CD4-positive, CD25-positive, alpha-beta regulatory T cell (primary cell): Measurements from ENCODE around the gene MB21D2. TPM values are rescaled to one million over a fixed set of nuclear protein-coding genes. Genes with fewer than 3 reads are reported as not detected.
"Not testable (repeated sequence)": the region's sequence is repeated elsewhere in the genome, so short reads cannot be mapped to it uniquely, and the experiment has no call there.

Experiments
- ATAC-seq, 2 donors: fragments of 150-1000 bp; cut with Tn5 transposase; one replicate each; pipeline ENCODE4 v1.10.0; 2021; ENCODE audit warnings: low read depth in 2 of 2, moderate number of reproducible peaks in 2 of 2, moderate library complexity in 1 of 2
- DNase-seq, 3 donors: peaks; one replicate each; pipeline versions ENCODE4 v3.0.0 to v3.0.0-alpha.2; 2012 to 2022; ENCODE audit warnings: mixed read lengths in 1 of 3
- H3K27ac ChIP-seq: one replicate; pipeline ENCODE4 v1.7.0; 2013; ENCODE audit warnings: mild to moderate bottlenecking, low read length; ENCODE audit not compliant: insufficient read depth, poor library complexity, severe bottlenecking
- H3K27me3 ChIP-seq: one replicate; pipeline ENCODE4 v1.7.0; 2013; ENCODE audit warnings: low read length; ENCODE audit not compliant: control insufficient read depth, insufficient read depth
- H3K36me3 ChIP-seq: one replicate; pipeline ENCODE4 v1.7.0; 2013; ENCODE audit warnings: mild to moderate bottlenecking, low read length, moderate library complexity; ENCODE audit not compliant: control insufficient read depth, insufficient read depth
- H3K4me1 ChIP-seq: 2 replicates; pipeline ENCODE4 v1.7.0; 2013; ENCODE audit warnings: mild to moderate bottlenecking, low read length; ENCODE audit not compliant: insufficient read depth, control insufficient read depth, poor library complexity, severe bottlenecking
- H3K4me3 ChIP-seq: one replicate; pipeline ENCODE4 v1.7.0; 2013; ENCODE audit warnings: low read depth, mild to moderate bottlenecking, low read length, moderate library complexity
- H3K9me3 ChIP-seq, 2 experiments: 1 replicate in 1 of 2; 2 replicates in 1 of 2; pipeline ENCODE4 v1.7.0; 2013; ENCODE audit warnings: low read length in 2 of 2, mild to moderate bottlenecking in 1 of 2, moderate library complexity in 1 of 2; ENCODE audit not compliant: control insufficient read depth in 2 of 2
- H3K27ac Mint-ChIP-seq, 3 donors: one replicate each; pipeline ENCODE4 v1.8.0; 2020 to 2022; ENCODE audit warnings: mild to moderate bottlenecking in 3 of 3, mixed read lengths in 3 of 3, moderate library complexity in 2 of 3
- H3K27me3 Mint-ChIP-seq: one replicate; pipeline ENCODE4 v1.8.0; 2022; ENCODE audit warnings: mild to moderate bottlenecking, mixed read lengths
- H3K36me3 Mint-ChIP-seq: one replicate; pipeline ENCODE4 v1.8.0; 2020; ENCODE audit warnings: mixed read lengths
- H3K4me1 Mint-ChIP-seq, 4 donors: one replicate each; pipeline ENCODE4 v1.8.0; 2020 to 2022; ENCODE audit warnings: mixed read lengths in 4 of 4, mild to moderate bottlenecking in 1 of 4
- H3K4me3 Mint-ChIP-seq, 4 donors: one replicate each; pipeline ENCODE4 v1.8.0; 2020 to 2022; ENCODE audit warnings: mild to moderate bottlenecking in 4 of 4, mixed read lengths in 4 of 4, moderate library complexity in 3 of 4
- H3K9me3 Mint-ChIP-seq, 7 donors: one replicate each; pipeline ENCODE4 v1.8.0; 2020 to 2022; ENCODE audit warnings: mixed read lengths in 7 of 7, mild to moderate bottlenecking in 3 of 7, moderate library complexity in 2 of 7
- polyA plus RNA-seq, 4 donors: library from polyadenylated mRNA; unstranded; fragments of 300-500 nt; fragmentation: Illumina TruSeq; gene quantifications; one replicate each; pipeline ENCODE4 v1.2.3, GENCODE V29; 2021
- total RNA-seq: library from RNA; stranded (reverse); gene quantifications from one replicate; pipeline ENCODE4 v1.2.3, GENCODE V29; 2022

MB21D2 gene
- total and polyA plus RNA-seq, 5 donors from 2014 or later = 2.6 to 10.8 (median 3.3) TPM

DNA sequence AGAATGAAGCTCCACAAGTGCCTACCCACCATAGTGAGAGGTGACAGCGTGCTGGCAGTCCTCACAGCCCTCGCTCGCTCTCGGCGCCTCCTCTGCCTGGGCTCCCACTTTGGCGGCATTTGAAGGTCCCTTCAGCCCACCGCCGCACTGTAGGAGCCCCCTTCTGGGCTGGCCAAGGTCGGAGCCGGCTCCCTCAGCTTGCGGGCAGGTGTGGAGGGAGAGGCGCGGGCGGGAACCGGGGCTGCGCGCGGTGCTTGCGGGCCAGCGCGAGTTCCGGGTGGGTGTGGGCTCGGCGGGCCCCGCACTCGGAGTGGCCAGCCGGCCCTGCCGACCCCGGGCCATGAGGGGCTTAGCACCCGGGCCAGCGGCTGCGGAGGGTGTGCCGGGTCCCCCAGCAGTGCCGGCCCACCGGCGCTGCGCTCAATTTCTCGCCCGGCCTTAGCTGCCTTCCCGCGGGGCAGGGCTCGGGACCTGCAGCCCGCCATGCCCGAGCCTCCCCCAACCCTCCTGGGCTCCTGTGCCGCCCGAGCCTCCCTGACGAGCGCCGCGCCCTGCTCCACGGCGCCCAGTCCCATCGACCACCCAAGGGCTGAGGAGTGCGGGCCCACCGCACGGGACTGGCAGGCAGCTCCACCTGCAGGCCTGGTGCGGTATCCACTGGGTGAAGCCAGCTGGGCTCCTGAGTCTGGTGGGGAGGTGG, 128.7 kb downstream of the MB21D2 start:
- not testable (repeated sequence) for H3K9me3 Mint-ChIP-seq, H3K27ac ChIP-seq, H3K27me3 ChIP-seq, H3K9me3 ChIP-seq, ATAC-seq, H3K4me3 Mint-ChIP-seq, H3K27me3 Mint-ChIP-seq, H3K4me1 Mint-ChIP-seq, H3K36me3 Mint-ChIP-seq, H3K27ac Mint-ChIP-seq, DNase-seq, H3K4me3 ChIP-seq, H3K36me3 ChIP-seq, H3K4me1 ChIP-seq

DNA sequence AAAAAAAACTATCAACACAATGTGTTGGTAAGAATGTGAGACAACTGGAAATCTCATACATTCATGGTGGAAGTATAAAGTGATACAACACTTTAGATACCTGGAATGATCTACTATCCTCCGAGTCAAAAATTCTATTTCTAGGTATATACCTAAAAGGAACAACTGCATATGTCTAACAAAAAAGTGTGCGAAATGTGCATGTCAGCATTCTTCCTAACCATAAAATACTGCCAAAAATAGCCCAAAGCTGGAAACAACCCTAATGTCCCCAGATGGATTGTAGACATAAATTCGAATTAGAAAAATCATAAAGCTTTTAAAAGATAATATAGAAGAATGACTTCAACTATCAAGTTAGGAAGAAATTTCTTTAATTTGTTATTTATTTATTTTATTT, 139.1 kb downstream of the MB21D2 start:
- H3K9me3 ChIP-seq = peaks cover 5 to 6% of the 10 kb centered on the region in 2 experiments
- Mint-ChIP-seq H3K4me1 (no peaks in the 10 kb centered on the region), H3K9me3 (peaks cover 0 to 18% (median 5%) of the 10 kb centered on the region in 7 donors), H3K27me3 (peaks cover 4% of the 10 kb centered on the region), H3K4me3 (no peak overlapping the region), H3K36me3 (no peaks in the 10 kb centered on the region), H3K27ac (no peak overlapping the region)
- no peaks in the 10 kb centered on the region for H3K4me1 ChIP-seq
- ATAC-seq (no peak), DNase-seq (no peak)
- no peak overlapping the region for H3K4me3 ChIP-seq
- no peaks in the 10 kb centered on the region for H3K27me3 ChIP-seq
- H3K27ac ChIP-seq = no peak overlapping the region
- H3K36me3 ChIP-seq = no peaks in the 10 kb centered on the region

- not testable (repeated sequence) for H3K36me3 ChIP-seq, H3K36me3 Mint-ChIP-seq, H3K27me3 ChIP-seq, DNase-seq, H3K9me3 ChIP-seq, H3K27me3 Mint-ChIP-seq, H3K4me3 ChIP-seq, H3K27ac Mint-ChIP-seq, H3K27ac ChIP-seq, ATAC-seq, H3K4me1 Mint-ChIP-seq, H3K4me1 ChIP-seq
- H3K9me3 Mint-ChIP-seq = peaks cover 0 to 20% (median 5%) of the 10 kb centered on the region in 7 donors
- peak overlapping the region in 1 of 4 donors; percentile 65 for H3K4me3 Mint-ChIP-seq
Measured at GRCh38 chr3:192774341-192774740, 143.3 kb downstream of the MB21D2 start.

DNA sequence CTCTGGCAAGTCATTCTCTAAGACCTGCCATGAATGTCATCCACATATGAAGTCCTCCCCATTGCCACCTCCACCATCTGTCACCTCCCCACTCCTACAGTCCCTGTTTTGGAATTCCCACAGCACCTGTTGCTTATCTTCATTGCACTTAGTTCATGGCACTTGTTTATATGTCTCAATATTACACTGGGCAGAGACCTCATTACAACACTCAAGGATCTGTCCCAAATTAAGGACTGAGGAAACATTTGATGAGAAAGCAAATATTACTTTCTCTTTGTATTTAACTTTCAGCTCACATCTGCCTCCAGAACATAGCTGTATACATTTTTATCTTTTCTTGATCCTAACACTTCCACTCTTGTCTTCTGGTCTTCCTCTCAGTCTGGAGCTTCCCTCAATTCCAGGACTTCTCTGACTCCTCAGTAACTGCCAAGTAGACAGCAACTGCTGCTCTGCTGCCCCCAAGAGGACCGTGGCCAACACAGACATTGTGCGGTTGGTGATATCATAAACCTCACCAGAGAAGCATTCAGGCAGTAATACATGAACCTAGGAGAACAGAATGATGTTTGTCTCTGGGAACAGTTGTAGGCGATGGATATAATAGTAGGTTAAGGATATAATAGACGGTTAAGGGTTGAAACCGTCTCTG, 145.3 kb downstream of the MB21D2 start:
- H3K4me1 Mint-ChIP-seq = no peaks in the 10 kb centered on the region
- H3K36me3 ChIP-seq = no peaks in the 10 kb centered on the region
- H3K9me3 Mint-ChIP-seq = peaks cover 0 to 20% (median 5%) of the 10 kb centered on the region in 7 donors
- H3K9me3 ChIP-seq = peaks cover 5 to 6% of the 10 kb centered on the region in 2 experiments
- ATAC-seq (no peak), DNase-seq (no peak)
- no peak overlapping the region for H3K4me3 ChIP-seq
- no peak overlapping the region for H3K27ac Mint-ChIP-seq
- no peak overlapping the region for H3K27ac ChIP-seq
- H3K36me3 Mint-ChIP-seq = no peaks in the 10 kb centered on the region
- peaks cover 5% of the 10 kb centered on the region for H3K27me3 Mint-ChIP-seq
- H3K4me1 ChIP-seq = no peaks in the 10 kb centered on the region
- no peaks in the 10 kb centered on the region for H3K27me3 ChIP-seq
- H3K4me3 Mint-ChIP-seq = no peak overlapping the region

DNA sequence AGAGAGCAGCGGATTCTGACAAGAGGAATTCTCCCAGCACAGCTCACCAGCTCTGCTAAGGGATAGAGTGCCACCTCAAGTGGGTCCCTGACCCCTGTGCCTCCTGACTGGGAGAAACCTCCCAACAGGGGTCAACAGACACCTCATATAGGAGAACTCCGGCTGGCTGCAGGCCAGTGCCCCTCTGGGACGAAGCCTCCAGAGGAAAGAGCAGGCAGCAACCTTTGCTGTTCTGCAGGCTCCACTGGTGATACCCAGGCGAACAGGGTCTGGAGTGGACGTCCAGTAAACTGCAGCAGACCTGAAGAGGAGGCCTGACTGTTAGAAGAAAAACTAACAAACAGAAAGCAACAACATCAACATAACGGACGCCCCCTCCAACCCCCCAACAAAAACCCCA, 159.0 kb downstream of the MB21D2 start:
- H3K4me1 Mint-ChIP-seq = no peaks in the 10 kb centered on the region
- no peak overlapping the region for H3K4me3 ChIP-seq
- no peak overlapping the region for H3K27ac Mint-ChIP-seq
- no peaks in the 10 kb centered on the region for H3K36me3 ChIP-seq
- no peaks in the 10 kb centered on the region for H3K27me3 ChIP-seq
- no peak for DNase-seq
- peaks cover 0 to 11% (median 0%) of the 10 kb centered on the region in 7 donors for H3K9me3 Mint-ChIP-seq
- no peaks in the 10 kb centered on the region for H3K27me3 Mint-ChIP-seq
- no peaks in the 10 kb centered on the region for H3K36me3 Mint-ChIP-seq
- no peak for ATAC-seq
- no peaks in the 10 kb centered on the region for H3K4me1 ChIP-seq
- no peak overlapping the region for H3K4me3 Mint-ChIP-seq
- H3K9me3 ChIP-seq = no peaks in the 10 kb centered on the region
- no peak overlapping the region for H3K27ac ChIP-seq

DNA sequence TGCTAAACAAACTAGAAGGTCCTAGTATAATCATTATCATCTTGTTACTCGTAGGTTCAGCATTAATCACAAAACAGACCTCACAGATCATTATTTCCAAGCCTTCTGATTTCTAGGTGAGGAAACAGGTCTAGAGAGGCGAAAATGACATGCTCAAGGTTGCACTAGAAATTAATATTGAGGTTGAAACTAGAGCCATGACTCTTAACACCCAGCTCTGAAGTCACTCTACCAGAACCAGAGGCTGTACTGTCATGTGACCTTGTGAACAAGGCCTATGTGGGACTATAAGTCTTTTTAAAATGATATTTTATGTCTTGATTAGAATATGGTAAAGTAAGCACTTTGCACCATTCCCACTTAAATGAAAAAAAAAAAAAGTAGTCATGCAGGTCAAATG, 166.5 kb downstream of the MB21D2 start:
- Mint-ChIP-seq H3K4me1 (no peaks in the 10 kb centered on the region), H3K9me3 (peaks cover 0 to 4% (median 0%) of the 10 kb centered on the region in 7 donors), H3K36me3 (no peaks in the 10 kb centered on the region), H3K27me3 (no peaks in the 10 kb centered on the region), H3K4me3 (no peak overlapping the region), H3K27ac (no peak overlapping the region)
- DNase-seq (no peak), ATAC-seq (no peak)
- Histone ChIP-seq H3K36me3 (no peaks in the 10 kb centered on the region), H3K27me3 (no peaks in the 10 kb centered on the region), H3K9me3 (no peaks in the 10 kb centered on the region), H3K4me1 (no peaks in the 10 kb centered on the region), H3K4me3 (no peak overlapping the region), H3K27ac (no peak overlapping the region)

DNA sequence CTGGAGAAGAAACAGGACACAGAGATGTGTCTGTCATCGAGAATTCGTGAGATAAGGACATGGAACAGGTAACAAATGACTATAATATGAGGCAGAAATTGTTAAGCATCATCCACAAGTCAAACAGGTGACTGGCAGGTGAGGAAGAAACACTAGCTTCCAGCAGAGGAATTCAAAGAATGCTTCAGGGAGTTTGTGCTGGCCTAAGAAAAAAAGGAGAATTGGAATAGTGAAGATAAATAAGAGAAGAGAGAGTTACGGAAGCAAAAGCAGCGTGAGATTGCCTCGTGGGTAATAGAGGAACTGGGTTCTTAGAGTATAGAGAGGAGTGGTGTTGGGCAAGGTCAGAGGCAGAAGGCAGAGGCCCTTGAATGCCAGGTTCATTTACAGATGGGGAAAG, 167.5 kb downstream of the MB21D2 start:
- Histone ChIP-seq H3K4me3 (no peak overlapping the region), H3K27ac (no peak overlapping the region), H3K4me1 (no peaks in the 10 kb centered on the region), H3K27me3 (no peaks in the 10 kb centered on the region), H3K36me3 (no peaks in the 10 kb centered on the region), H3K9me3 (no peaks in the 10 kb centered on the region)
- DNase-seq = no peak
- Mint-ChIP-seq H3K27ac (no peak overlapping the region), H3K4me3 (no peak overlapping the region), H3K36me3 (no peaks in the 10 kb centered on the region), H3K4me1 (no peaks in the 10 kb centered on the region), H3K27me3 (no peaks in the 10 kb centered on the region), H3K9me3 (peaks cover 0 to 6% (median 1%) of the 10 kb centered on the region in 7 donors)
- ATAC-seq = no peak

GRCh38 chr3:192747746-192748145, 169.9 kb downstream of the MB21D2 start:
- Histone ChIP-seq H3K9me3 (no peaks in the 10 kb centered on the region), H3K4me1 (no peaks in the 10 kb centered on the region), H3K27me3 (no peaks in the 10 kb centered on the region), H3K4me3 (no peak overlapping the region), H3K36me3 (no peaks in the 10 kb centered on the region), H3K27ac (no peak overlapping the region)
- H3K27ac Mint-ChIP-seq = no peak overlapping the region
- no peaks in the 10 kb centered on the region for H3K4me1 Mint-ChIP-seq
- H3K27me3 Mint-ChIP-seq = no peaks in the 10 kb centered on the region
- ATAC-seq = no peak
- DNase-seq = no peak
- no peaks in the 10 kb centered on the region for H3K36me3 Mint-ChIP-seq
- H3K4me3 Mint-ChIP-seq = no peak overlapping the region
- peaks cover 0 to 6% (median 0%) of the 10 kb centered on the region in 7 donors for H3K9me3 Mint-ChIP-seq
